SK-N-SH treated with all-trans-retinoic acid at 6 μM for 48 hours (cell line): ENCODE measurements around the gene ASIC4.

ENCODE experiments used
- ATAC-seq: fragments of 200-7000 bp; cut with Tn5 transposase; 3 replicates; pipeline ENCODE4 v1.9.1; 2020; ENCODE audit warnings: mild to moderate bottlenecking, moderate library complexity
- ARNTL ChIP-seq: fragments of 450-650 bp; formaldehyde crosslinking; IDR thresholded peaks from 2 replicates; pipeline ENCODE4 v1.5.0; 2020; ENCODE audit warnings: low read depth, mild to moderate bottlenecking, moderate library complexity, borderline replicate concordance
- BACH2 ChIP-seq: fragments of 250-450 bp; sonication (Bioruptor Pico); IDR thresholded peaks from 2 replicates; pipeline ENCODE4 v1.9.0; 2021; ENCODE audit warnings: mild to moderate bottlenecking, borderline replicate concordance
- CSDC2 ChIP-seq: fragments of 250-450 bp; sonication (Bioruptor Pico); IDR thresholded peaks from 2 replicates; pipeline ENCODE4 v1.5.0; 2020; ENCODE audit warnings: mild to moderate bottlenecking, moderate library complexity
- GLIS3 ChIP-seq: fragments of 250-450 bp; sonication (Bioruptor Pico); IDR thresholded peaks from 2 replicates; pipeline ENCODE4 v1.5.0; 2020; ENCODE audit warnings: mild to moderate bottlenecking, moderate library complexity
- ISL1 ChIP-seq: fragments of 250-450 bp; sonication (Bioruptor Pico); IDR thresholded peaks from 2 replicates; pipeline ENCODE4 v2.1.2; 2022; ENCODE audit warnings: mild to moderate bottlenecking, moderate library complexity
- OSR1 ChIP-seq: fragments of 250-450 bp; sonication (Bioruptor Pico); IDR thresholded peaks from 2 replicates; pipeline ENCODE4 v1.8.0; 2022; ENCODE audit warnings: moderate library complexity, mild to moderate bottlenecking, inconsistent platforms
- PPARA ChIP-seq: fragments of 250-450 bp; sonication (Bioruptor Pico); IDR thresholded peaks from 2 replicates; pipeline ENCODE4 v1.5.0; 2020; ENCODE audit warnings: mild to moderate bottlenecking, borderline replicate concordance
- RARB ChIP-seq: fragments of 250-450 bp; sonication (Bioruptor Pico); IDR thresholded peaks from 2 replicates; pipeline ENCODE4 v1.8.0; 2021; ENCODE audit warnings: mild to moderate bottlenecking, moderate library complexity
- SNAI2 ChIP-seq: fragments of 250-450 bp; sonication (Bioruptor Pico); IDR thresholded peaks from 2 replicates; pipeline ENCODE4 v1.5.0; 2020; ENCODE audit warnings: mild to moderate bottlenecking, moderate library complexity
- TCF4 ChIP-seq: fragments of 250-450 bp; sonication (Bioruptor Pico); IDR thresholded peaks from 2 replicates; pipeline ENCODE4 v1.8.0; 2021; ENCODE audit warnings: mild to moderate bottlenecking, moderate library complexity, borderline replicate concordance
- TOX ChIP-seq: fragments of 250-450 bp; sonication (Bioruptor Pico); IDR thresholded peaks from 2 replicates; pipeline ENCODE4 v1.8.0; 2021; ENCODE audit warnings: mild to moderate bottlenecking, moderate library complexity, borderline replicate concordance
- ZFP3 ChIP-seq: fragments of 250-450 bp; sonication (Bioruptor Pico); IDR thresholded peaks from 2 replicates; pipeline ENCODE4 v1.5.0; 2020; ENCODE audit warnings: mild to moderate bottlenecking, moderate library complexity
- ZFP30 ChIP-seq: fragments of 450-650 bp; formaldehyde crosslinking; IDR thresholded peaks from 2 replicates; pipeline ENCODE4 v1.5.0; 2022; ENCODE audit warnings: mild to moderate bottlenecking, moderate library complexity
- ZNF565 ChIP-seq: fragments of 450-650 bp; formaldehyde crosslinking; conservative IDR thresholded peaks from 2 replicates; pipeline ENCODE4 v1.5.0; 2020; ENCODE audit warnings: low read depth, mild to moderate bottlenecking, moderate library complexity
- ZNF8 ChIP-seq: fragments of 450-650 bp; formaldehyde crosslinking; IDR thresholded peaks from 2 replicates; pipeline ENCODE4 v1.5.0; 2020; ENCODE audit warnings: mild to moderate bottlenecking, moderate library complexity
- TF ChIP-seq, protein P1 (sequence below): fragments of 250-450 bp; sonication (Bioruptor Pico); IDR thresholded peaks from 2 replicates; pipeline ENCODE4 v1.5.1; 2021; ENCODE audit warnings: mild to moderate bottlenecking, moderate library complexity
- TF ChIP-seq, protein P2 (sequence below): fragments of 250-450 bp; sonication (Bioruptor Pico); IDR thresholded peaks from 2 replicates; pipeline ENCODE4 v1.5.0; 2020; ENCODE audit warnings: mild to moderate bottlenecking, moderate library complexity
- TF ChIP-seq, protein P3 (sequence below): fragments of 250-450 bp; sonication (Bioruptor Pico); IDR thresholded peaks from 2 replicates; pipeline ENCODE4 v1.8.0; 2021; ENCODE audit warnings: low read depth, mild to moderate bottlenecking, moderate library complexity, borderline replicate concordance

The ASIC4 gene

DNA sequence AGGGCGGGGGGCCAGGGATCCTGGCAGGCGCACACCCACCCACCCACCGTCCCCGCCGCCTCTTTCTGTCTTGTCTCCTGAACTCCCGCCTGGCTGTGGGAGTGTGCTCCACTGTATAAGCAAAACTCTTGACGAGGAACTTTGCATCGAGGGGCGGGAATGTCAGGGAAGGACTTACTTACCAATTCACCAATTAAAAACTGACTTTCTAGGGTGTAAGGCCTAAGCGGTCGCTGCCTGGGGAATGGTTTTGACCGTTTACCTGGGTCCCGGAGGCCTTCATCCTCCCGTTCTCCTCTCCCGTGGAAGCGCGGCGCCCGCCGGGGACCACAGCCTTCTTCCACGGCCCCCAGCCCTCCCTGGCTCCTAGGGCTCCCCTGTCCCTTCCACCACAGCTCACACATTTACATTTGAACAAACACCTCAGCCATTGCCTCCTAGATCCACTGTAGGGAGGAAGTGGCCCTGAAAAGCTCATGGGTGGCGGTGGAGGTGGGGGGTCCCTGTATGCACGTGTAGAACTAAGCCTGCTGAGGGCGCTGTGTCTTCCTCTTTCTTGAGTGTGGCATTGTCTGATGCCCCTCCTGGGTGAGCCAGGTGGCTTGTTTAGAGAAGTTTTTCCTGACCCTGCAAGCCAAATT is 8.9 kb downstream of the ASIC4 start (continued):
- TF ChIP-seq, protein P1, sequence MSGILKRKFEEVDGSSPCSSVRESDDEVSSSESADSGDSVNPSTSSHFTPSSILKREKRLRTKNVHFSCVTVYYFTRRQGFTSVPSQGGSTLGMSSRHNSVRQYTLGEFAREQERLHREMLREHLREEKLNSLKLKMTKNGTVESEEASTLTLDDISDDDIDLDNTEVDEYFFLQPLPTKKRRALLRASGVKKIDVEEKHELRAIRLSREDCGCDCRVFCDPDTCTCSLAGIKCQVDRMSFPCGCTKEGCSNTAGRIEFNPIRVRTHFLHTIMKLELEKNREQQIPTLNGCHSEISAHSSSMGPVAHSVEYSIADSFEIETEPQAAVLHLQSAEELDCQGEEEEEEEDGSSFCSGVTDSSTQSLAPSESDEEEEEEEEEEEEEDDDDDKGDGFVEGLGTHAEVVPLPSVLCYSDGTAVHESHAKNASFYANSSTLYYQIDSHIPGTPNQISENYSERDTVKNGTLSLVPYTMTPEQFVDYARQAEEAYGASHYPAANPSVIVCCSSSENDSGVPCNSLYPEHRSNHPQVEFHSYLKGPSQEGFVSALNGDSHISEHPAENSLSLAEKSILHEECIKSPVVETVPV, result no peak
- TF ChIP-seq OSR1, result no peak
- no peak for TF ChIP-seq PPARA (CRISPR knock-in tag)
- no peak for TF ChIP-seq BACH2 (CRISPR knock-in tag)
- no peak for TF ChIP-seq TOX
- no peak for TF ChIP-seq ZNF8 (CRISPR knock-in tag)
- TF ChIP-seq ARNTL, result no peak
- no peak for TF ChIP-seq ISL1
- TF ChIP-seq, all 23 proteins: peak for 0

DNA sequence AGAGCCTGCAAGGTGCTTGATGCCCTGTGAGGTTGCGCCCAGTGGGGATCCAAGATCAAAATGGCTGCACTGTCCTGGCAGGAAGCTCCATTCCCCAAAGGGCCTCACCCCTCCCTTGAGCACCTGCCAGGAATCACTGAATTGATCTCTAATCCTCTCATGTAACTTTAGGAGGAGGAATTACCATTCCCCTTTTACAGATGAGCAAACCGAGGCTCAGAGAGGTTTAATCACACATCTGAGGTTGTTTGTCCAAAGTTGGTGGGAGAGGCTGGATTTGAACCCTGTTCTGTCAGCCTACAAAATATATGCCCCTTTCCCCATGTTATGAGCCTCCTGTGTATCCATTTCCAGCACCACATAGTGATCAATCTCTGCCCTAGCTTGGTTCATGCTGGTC is 10.5 kb downstream of the ASIC4 start:
- ATAC-seq, result no peak

DNA sequence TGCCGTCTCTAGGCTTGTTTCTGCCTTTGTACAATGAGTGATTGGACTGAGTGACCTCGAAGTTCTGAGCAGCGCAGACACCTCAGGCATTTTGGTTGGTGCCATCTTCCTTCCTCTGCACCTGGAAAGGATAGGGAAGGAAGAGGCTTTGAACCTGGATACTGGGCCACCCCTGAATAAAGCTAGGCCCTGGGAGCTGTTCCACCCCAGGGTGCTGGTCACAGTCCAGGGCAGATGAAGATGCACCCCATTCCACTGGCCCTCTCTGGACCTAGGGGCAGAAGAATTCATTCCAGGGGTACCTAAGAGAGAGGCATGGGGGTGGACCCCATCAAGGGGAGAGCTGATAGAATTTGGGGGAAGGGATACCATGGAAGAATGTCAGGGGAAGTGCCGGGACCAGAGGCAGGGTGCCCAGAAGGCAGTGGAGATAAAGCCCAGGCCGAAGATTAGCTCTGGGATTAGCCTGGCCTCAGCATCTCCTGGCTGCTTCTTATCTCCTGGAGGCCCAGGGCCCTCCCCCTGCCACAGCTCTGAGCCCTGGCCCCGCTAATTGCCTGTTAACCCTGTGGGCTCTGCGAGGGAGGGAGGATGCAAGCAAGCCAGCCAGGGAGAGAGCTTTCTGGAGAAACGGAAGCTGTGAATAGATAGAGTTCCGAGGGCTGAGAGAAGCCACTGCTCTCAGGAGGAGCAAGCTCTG is 11.4 kb downstream of the ASIC4 start:
- TF ChIP-seq TOX (no peak), BACH2 (CRISPR knock-in tag) (no peak), GLIS3 (no peak), RARB (no peak), TCF4 (CRISPR knock-in tag) (peak; percentile 59; the same call in 1 of the 2 replicates), ZFP3 (CRISPR knock-in tag) (no peak)
- TF ChIP-seq, protein P2, sequence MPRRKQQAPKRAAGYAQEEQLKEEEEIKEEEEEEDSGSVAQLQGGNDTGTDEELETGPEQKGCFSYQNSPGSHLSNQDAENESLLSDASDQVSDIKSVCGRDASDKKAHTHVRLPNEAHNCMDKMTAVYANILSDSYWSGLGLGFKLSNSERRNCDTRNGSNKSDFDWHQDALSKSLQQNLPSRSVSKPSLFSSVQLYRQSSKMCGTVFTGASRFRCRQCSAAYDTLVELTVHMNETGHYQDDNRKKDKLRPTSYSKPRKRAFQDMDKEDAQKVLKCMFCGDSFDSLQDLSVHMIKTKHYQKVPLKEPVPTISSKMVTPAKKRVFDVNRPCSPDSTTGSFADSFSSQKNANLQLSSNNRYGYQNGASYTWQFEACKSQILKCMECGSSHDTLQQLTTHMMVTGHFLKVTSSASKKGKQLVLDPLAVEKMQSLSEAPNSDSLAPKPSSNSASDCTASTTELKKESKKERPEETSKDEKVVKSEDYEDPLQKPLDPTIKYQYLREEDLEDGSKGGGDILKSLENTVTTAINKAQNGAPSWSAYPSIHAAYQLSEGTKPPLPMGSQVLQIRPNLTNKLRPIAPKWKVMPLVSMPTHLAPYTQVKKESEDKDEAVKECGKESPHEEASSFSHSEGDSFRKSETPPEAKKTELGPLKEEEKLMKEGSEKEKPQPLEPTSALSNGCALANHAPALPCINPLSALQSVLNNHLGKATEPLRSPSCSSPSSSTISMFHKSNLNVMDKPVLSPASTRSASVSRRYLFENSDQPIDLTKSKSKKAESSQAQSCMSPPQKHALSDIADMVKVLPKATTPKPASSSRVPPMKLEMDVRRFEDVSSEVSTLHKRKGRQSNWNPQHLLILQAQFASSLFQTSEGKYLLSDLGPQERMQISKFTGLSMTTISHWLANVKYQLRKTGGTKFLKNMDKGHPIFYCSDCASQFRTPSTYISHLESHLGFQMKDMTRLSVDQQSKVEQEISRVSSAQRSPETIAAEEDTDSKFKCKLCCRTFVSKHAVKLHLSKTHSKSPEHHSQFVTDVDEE (CRISPR knock-in tag), result peak; percentile 50; the same call in 1 of the 2 replicates
- TF ChIP-seq, protein P3, sequence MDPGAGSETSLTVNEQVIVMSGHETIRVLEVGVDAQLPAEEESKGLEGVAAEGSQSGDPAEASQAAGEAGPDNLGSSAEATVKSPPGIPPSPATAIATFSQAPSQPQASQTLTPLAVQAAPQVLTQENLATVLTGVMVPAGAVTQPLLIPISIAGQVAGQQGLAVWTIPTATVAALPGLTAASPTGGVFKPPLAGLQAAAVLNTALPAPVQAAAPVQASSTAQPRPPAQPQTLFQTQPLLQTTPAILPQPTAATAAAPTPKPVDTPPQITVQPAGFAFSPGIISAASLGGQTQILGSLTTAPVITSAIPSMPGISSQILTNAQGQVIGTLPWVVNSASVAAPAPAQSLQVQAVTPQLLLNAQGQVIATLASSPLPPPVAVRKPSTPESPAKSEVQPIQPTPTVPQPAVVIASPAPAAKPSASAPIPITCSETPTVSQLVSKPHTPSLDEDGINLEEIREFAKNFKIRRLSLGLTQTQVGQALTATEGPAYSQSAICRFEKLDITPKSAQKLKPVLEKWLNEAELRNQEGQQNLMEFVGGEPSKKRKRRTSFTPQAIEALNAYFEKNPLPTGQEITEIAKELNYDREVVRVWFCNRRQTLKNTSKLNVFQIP (CRISPR knock-in tag), result no peak
- no peak; the same call in 2 of the 3 replicates for ATAC-seq

More for the DNA sequence above, 10.5 kb downstream of the ASIC4 start:
- TF ChIP-seq PPARA (CRISPR knock-in tag) (no peak), RARB (no peak), ZNF8 (CRISPR knock-in tag) (no peak), ZFP30 (CRISPR knock-in tag) (no peak), CSDC2 (CRISPR knock-in tag) (no peak), SNAI2 (CRISPR knock-in tag) (no peak), TCF4 (CRISPR knock-in tag) (no peak), ISL1 (no peak), ZNF565 (no peak), BACH2 (CRISPR knock-in tag) (no peak)
- TF ChIP-seq, protein P2 (CRISPR knock-in tag), result no peak
